Muscle layer of duodenum (tissue), 2 donors: ENCODE data around the gene OSCAR.
A peak's percentile ranks its signal among the peaks of the same experiment; 100 is the strongest.
"Not testable (repeated sequence)": the region's sequence is repeated elsewhere in the genome, so short reads cannot be mapped to it uniquely, and the experiment has no call there.

Experiments
- H3K27ac ChIP-seq: one replicate; pipeline ENCODE4 v1.7.0; 2013; ENCODE audit warnings: mild to moderate bottlenecking, low read length
- H3K27me3 ChIP-seq: one replicate; pipeline ENCODE4 v1.7.0; 2013; ENCODE audit warnings: low read depth, mild to moderate bottlenecking, control low read depth, low read length
- H3K36me3 ChIP-seq, 2 donors: one replicate each; pipeline ENCODE4 v1.7.0; 2013; ENCODE audit warnings: low read length in 2 of 2, control low read depth in 1 of 2, mild to moderate bottlenecking in 1 of 2; ENCODE audit not compliant: insufficient read depth in 2 of 2, control insufficient read depth in 1 of 2
- H3K4me1 ChIP-seq, 2 donors: one replicate each; pipeline ENCODE4 v1.7.0; 2013; ENCODE audit warnings: low read length in 2 of 2, mild to moderate bottlenecking in 2 of 2, control low read depth in 1 of 2, moderate library complexity in 1 of 2; ENCODE audit not compliant: insufficient read depth in 2 of 2, control insufficient read depth in 1 of 2
- H3K4me3 ChIP-seq, 2 donors: one replicate each; pipeline ENCODE4 v1.7.0; 2013; ENCODE audit warnings: low read length in 2 of 2, low read depth in 1 of 2, mild to moderate bottlenecking in 1 of 2
- H3K9me3 ChIP-seq, 2 donors: one replicate each; pipeline ENCODE4 v1.7.0; 2013; ENCODE audit warnings: low read length in 2 of 2, control low read depth in 1 of 2, mild to moderate bottlenecking in 1 of 2; ENCODE audit not compliant: control insufficient read depth in 1 of 2
- donor health status: healthy.

OSCAR gene

GRCh38 chr19:54102421-54103169, 2.0 kb upstream of the OSCAR start, which contains the start of gene NDUFA3:
Gene NDUFA3, plus strand, starts transcription at chr19:54102855. Its CDS starts 24 bp downstream, at chr19:54102879.
- no peaks in the 10 kb centered on the region for H3K9me3 ChIP-seq
- peak within 1 kb of the TSS; percentile 93 to 97 for H3K4me3 ChIP-seq
- H3K27me3 ChIP-seq, result no peaks in the 10 kb centered on the region
- peaks cover 3 to 22% of the 10 kb centered on the region in 2 donors for H3K36me3 ChIP-seq
- peaks cover 4 to 14% of the 10 kb centered on the region in 2 donors for H3K4me1 ChIP-seq
- peak within 1 kb of the TSS; percentile 60 for H3K27ac ChIP-seq

GRCh38 chr19:54099903-54100255, 724 bp downstream of the OSCAR start:
- not testable (repeated sequence) for H3K9me3 ChIP-seq, H3K36me3 ChIP-seq, H3K27ac ChIP-seq, H3K4me3 ChIP-seq, H3K27me3 ChIP-seq
- H3K4me1 ChIP-seq, result peaks cover 4 to 24% of the 10 kb centered on the region in 2 donors

GRCh38 chr19:54099190-54099902, 1.3 kb downstream of the OSCAR start:
- Histone ChIP-seq H3K4me1 (peaks cover 4 to 23% of the 10 kb centered on the region in 2 donors), H3K4me3 (no peak overlapping the region), H3K9me3 (no peaks in the 10 kb centered on the region), H3K36me3 (no peaks in the 10 kb centered on the region), H3K27ac (no peak overlapping the region), H3K27me3 (no peaks in the 10 kb centered on the region)

GRCh38 chr19:54096617-54097106, 3.9 kb downstream of the OSCAR start:
- Histone ChIP-seq H3K27me3 (no peaks in the 10 kb centered on the region), H3K4me3 (peak overlapping the region; percentile 39 to 59)

GRCh38 chr19:54095859-54096616, 4.6 kb downstream of the OSCAR start:
- H3K36me3 ChIP-seq, H3K27ac ChIP-seq, H3K27me3 ChIP-seq, H3K9me3 ChIP-seq: not testable (repeated sequence)
- peaks cover 0 to 10% of the 10 kb centered on the region in 2 donors for H3K4me1 ChIP-seq
- H3K4me3 ChIP-seq, result peak overlapping the region; percentile 39 to 59

More at GRCh38 chr19:54096617-54097106, 3.9 kb downstream of the OSCAR start:
- H3K27ac ChIP-seq, result no peak overlapping the region
- no peaks in the 10 kb centered on the region for H3K36me3 ChIP-seq
- no peaks in the 10 kb centered on the region for H3K9me3 ChIP-seq
- H3K4me1 ChIP-seq, result peaks cover 0 to 10% of the 10 kb centered on the region in 2 donors

GRCh38 chr19:54095136-54095858, 5.3 kb downstream of the OSCAR start:
- Histone ChIP-seq H3K27me3 (no peaks in the 10 kb centered on the region), H3K4me3 (peak overlapping the region in 1 of 2 donors; percentile 59), H3K27ac (no peak overlapping the region), H3K4me1 (peaks cover 0 to 10% of the 10 kb centered on the region in 2 donors), H3K36me3 (no peaks in the 10 kb centered on the region), H3K9me3 (no peaks in the 10 kb centered on the region)

GRCh38 chr19:54094426-54095000, 6.1 kb downstream of the OSCAR start:
- Histone ChIP-seq H3K36me3 (no peaks in the 10 kb centered on the region), H3K9me3 (no peaks in the 10 kb centered on the region), H3K27ac (no peak overlapping the region), H3K4me1 (peaks cover 0 to 10% of the 10 kb centered on the region in 2 donors), H3K27me3 (no peaks in the 10 kb centered on the region), H3K4me3 (no peak overlapping the region)

- no peak overlapping the region for H3K27ac ChIP-seq
- no peaks in the 10 kb centered on the region for H3K27me3 ChIP-seq
- H3K4me1 ChIP-seq, result no peaks in the 10 kb centered on the region
- H3K4me3 ChIP-seq, result no peak overlapping the region
- H3K36me3 ChIP-seq, result no peaks in the 10 kb centered on the region
- H3K9me3 ChIP-seq, result peaks cover 3 to 10% of the 10 kb centered on the region in 2 donors
These were observed 16.2 kb downstream of the OSCAR start for GRCh38 chr19:54084410-54084809.

GRCh38 chr19:54081032-54081431, 19.6 kb downstream of the OSCAR start, which contains the start of gene TARM1:
Gene TARM1, minus strand, starts transcription at chr19:54081365. Its CDS starts 25 bp downstream, at chr19:54081340.
- H3K4me1 ChIP-seq, result no peaks in the 10 kb centered on the region
- H3K4me3 ChIP-seq, result no peak within 1 kb of the TSS
- H3K36me3 ChIP-seq, result no peaks in the 10 kb centered on the region
- no peak within 1 kb of the TSS for H3K27ac ChIP-seq
- peaks cover 3 to 10% of the 10 kb centered on the region in 2 donors for H3K9me3 ChIP-seq
- H3K27me3 ChIP-seq, result no peaks in the 10 kb centered on the region

- Histone ChIP-seq H3K27me3 (no peaks in the 10 kb centered on the region), H3K36me3 (no peaks in the 10 kb centered on the region), H3K9me3 (peaks cover 3 to 7% of the 10 kb centered on the region in 2 donors), H3K4me3 (no peak overlapping the region), H3K4me1 (no peaks in the 10 kb centered on the region), H3K27ac (no peak overlapping the region)
These were observed 23.3 kb downstream of the OSCAR start for GRCh38 chr19:54077334-54077733.
